Osteoblast (primary cell): Measurements from ENCODE around the gene SOBP. TPM values are rescaled to one million over a fixed set of nuclear protein-coding genes. Genes with fewer than 3 reads are reported as not detected.
A peak's percentile ranks its signal among the peaks of the same experiment; 100 is the strongest.

Source experiments
- DNase-seq: peaks from one replicate; pipeline ENCODE4 v3.0.0; 2011; ENCODE audit warnings: low spot score, mixed read lengths; ENCODE audit not compliant: insufficient read length; ENCODE audit errors: missing footprints
- H2AFZ ChIP-seq: 2 replicates; pipeline ENCODE4 v1.6.0; 2011; ENCODE audit warnings: mild to moderate bottlenecking, low read length
- H3K27ac ChIP-seq: 2 replicates; pipeline ENCODE4 v1.5.1; 2011; ENCODE audit warnings: mild to moderate bottlenecking, low read depth, low read length, moderate library complexity
- H3K27me3 ChIP-seq: 2 replicates; pipeline ENCODE4 v1.6.0; 2012; ENCODE audit warnings: mild to moderate bottlenecking, control low read depth, inconsistent platforms, low read length, moderate library complexity; ENCODE audit not compliant: insufficient read depth
- H3K36me3 ChIP-seq: 2 replicates; pipeline ENCODE4 v1.5.1; 2011; ENCODE audit warnings: mild to moderate bottlenecking, low read length, control low read depth, moderate library complexity; ENCODE audit not compliant: insufficient read depth
- H3K4me1 ChIP-seq: 2 replicates; pipeline ENCODE4 v1.5.1; 2011; ENCODE audit warnings: mild to moderate bottlenecking, low read length, control low read depth, moderate library complexity; ENCODE audit not compliant: insufficient read depth
- H3K4me2 ChIP-seq: 2 replicates; pipeline ENCODE4 v1.6.0; 2011; ENCODE audit warnings: mild to moderate bottlenecking, low read length; ENCODE audit not compliant: insufficient read depth
- H3K4me3 ChIP-seq: fragments of 200-600 bp; sonication (generic); 3 replicates; pipeline ENCODE4 v1.5.1; 2012; ENCODE audit warnings: mild to moderate bottlenecking, low read length, inconsistent platforms; ENCODE audit not compliant: insufficient read depth
- H3K79me2 ChIP-seq: 2 replicates; pipeline ENCODE4 v1.6.0; 2012; ENCODE audit warnings: mild to moderate bottlenecking, low read length, control low read depth, inconsistent platforms; ENCODE audit not compliant: insufficient read depth
- H3K9me3 ChIP-seq: 2 replicates; pipeline ENCODE4 v1.5.1; 2011; ENCODE audit warnings: low read depth, low read length, control low read depth
- H4K20me1 ChIP-seq: 2 replicates; pipeline ENCODE4 v1.6.0; 2012; ENCODE audit warnings: mild to moderate bottlenecking, low read length, control low read depth; ENCODE audit not compliant: insufficient read depth
- total RNA-seq: library from RNA; depleted of rRNA; stranded (reverse); fragments of >200 nt; gene quantifications from 2 replicates; pipeline ENCODE4 v1.2.3, GENCODE V29; 2012
- TF ChIP-seq, protein P1 (sequence below): IDR thresholded peaks from 2 replicates; pipeline ENCODE4 v1.5.1; 2011; ENCODE audit warnings: mild to moderate bottlenecking, low read depth, low read length, moderate library complexity; ENCODE audit errors: extremely low read depth

SOBP gene
- total RNA-seq, 1 donor = 3.6 TPM

DNA sequence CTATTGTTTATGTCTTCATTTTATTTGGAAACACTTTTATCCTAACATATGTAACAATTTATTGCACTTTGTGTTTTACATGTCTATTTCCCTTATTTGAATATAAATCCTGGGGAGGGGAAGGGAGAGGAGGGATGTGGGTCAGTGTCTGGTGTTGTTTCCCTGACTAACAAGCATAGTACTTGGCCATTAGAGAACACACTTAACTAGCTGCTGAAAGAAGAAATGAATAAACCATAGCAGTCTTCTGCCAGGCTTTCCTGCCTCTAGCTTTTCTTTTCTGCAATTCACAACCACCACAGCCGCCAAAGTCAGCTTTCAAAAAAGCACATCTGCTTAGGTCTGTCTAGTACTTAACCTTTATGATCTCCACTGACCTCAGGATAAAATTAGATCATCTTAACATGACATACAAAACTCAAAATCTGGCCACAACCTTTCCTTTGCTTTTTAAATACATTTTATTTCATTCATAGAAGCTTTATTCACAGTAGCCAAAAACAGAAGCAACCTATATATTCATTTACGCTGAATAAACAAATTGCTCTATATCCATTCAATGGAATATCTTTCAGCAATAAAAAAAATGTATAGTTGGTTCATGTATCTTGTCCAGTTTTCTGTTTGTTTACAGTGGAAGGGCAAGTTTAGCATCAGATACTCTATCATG is 46.8 kb upstream of the SOBP start:
- Histone ChIP-seq H3K79me2 (peaks cover 35% of the 10 kb centered on the region), H3K27ac (peak overlapping the region; percentile 79), H4K20me1 (no peaks in the 10 kb centered on the region), H2AFZ (peak overlapping the region; percentile 7), H3K4me1 (peaks cover 21% of the 10 kb centered on the region), H3K36me3 (no peaks in the 10 kb centered on the region), H3K27me3 (no peaks in the 10 kb centered on the region), H3K4me2 (peak overlapping the region; percentile 65), H3K4me3 (peak overlapping the region; percentile 22), H3K9me3 (peaks cover 9% of the 10 kb centered on the region)
- TF ChIP-seq, protein P1, sequence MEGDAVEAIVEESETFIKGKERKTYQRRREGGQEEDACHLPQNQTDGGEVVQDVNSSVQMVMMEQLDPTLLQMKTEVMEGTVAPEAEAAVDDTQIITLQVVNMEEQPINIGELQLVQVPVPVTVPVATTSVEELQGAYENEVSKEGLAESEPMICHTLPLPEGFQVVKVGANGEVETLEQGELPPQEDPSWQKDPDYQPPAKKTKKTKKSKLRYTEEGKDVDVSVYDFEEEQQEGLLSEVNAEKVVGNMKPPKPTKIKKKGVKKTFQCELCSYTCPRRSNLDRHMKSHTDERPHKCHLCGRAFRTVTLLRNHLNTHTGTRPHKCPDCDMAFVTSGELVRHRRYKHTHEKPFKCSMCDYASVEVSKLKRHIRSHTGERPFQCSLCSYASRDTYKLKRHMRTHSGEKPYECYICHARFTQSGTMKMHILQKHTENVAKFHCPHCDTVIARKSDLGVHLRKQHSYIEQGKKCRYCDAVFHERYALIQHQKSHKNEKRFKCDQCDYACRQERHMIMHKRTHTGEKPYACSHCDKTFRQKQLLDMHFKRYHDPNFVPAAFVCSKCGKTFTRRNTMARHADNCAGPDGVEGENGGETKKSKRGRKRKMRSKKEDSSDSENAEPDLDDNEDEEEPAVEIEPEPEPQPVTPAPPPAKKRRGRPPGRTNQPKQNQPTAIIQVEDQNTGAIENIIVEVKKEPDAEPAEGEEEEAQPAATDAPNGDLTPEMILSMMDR = no peak
- peak; percentile 58 for DNase-seq

DNA sequence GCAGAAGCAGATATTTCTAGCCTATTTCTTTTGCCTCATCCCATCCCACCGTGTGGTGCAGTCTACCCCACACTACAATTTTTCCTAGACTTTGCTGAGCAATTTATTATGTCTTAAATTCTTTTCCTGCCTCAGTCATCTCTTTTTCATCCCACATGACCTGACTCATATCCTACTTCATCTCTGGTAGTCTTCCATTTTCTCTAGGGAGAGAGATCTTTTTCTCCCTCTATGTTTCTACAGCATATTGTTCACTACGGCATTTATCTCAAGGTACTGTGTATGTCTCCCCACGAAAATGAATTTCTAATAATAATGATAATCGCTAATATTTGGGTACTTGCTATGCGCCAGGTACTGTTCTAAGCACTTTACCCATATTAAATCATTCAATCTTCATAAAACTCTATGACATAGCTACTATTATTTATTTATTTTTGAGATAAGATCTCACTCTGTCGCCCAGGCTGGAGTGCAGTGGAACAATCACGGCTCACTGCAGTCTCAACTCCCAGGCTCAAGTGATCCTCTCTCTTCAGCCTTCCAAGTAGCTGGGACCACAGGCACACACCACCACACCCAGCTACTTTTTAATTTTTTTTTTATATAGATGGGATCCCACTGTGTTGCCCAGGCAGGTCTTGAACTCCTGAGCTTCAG is 46.2 kb upstream of the SOBP start:
- H3K27ac ChIP-seq = peak overlapping the region; percentile 79
- H3K4me3 ChIP-seq = peak overlapping the region; percentile 22
- peaks cover 21% of the 10 kb centered on the region for H3K4me1 ChIP-seq
- H3K9me3 ChIP-seq = peaks cover 9% of the 10 kb centered on the region
- peaks cover 33% of the 10 kb centered on the region for H3K79me2 ChIP-seq
- TF ChIP-seq, protein P1 = no peak
- no peaks in the 10 kb centered on the region for H3K27me3 ChIP-seq
- H2AFZ ChIP-seq = peak overlapping the region; percentile 52
- peak; percentile 66 for DNase-seq
- H4K20me1 ChIP-seq = no peaks in the 10 kb centered on the region
- H3K4me2 ChIP-seq = peak overlapping the region; percentile 65
- H3K36me3 ChIP-seq = no peaks in the 10 kb centered on the region

DNA sequence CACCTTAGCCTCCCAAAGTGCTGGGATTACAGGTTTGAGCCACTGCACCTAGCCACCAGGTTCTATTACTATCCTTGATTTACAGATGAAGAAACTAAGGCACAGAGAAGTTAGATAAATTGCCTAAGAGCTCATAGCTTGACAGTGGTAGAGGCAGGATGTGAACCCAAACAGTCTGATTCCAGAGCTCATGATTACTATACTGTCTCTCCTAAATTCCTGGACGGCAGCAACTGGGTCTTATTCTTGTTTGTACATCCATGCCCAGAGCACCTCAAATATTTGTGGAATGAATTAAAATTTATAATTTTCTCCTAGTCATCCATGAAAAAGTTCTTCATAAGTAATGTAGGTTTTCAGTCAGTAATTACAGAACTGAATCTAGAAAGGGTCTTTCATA is 45.6 kb upstream of the SOBP start:
- Histone ChIP-seq H3K4me3 (peak overlapping the region; percentile 22), H2AFZ (peak overlapping the region; percentile 10), H3K4me1 (peaks cover 21% of the 10 kb centered on the region), H3K27me3 (no peaks in the 10 kb centered on the region), H3K9me3 (peaks cover 9% of the 10 kb centered on the region), H3K36me3 (no peaks in the 10 kb centered on the region), H4K20me1 (no peaks in the 10 kb centered on the region), H3K4me2 (peak overlapping the region; percentile 65), H3K27ac (peak overlapping the region; percentile 79), H3K79me2 (peaks cover 33% of the 10 kb centered on the region)
- no peak for DNase-seq
- TF ChIP-seq, protein P1 = no peak

DNA sequence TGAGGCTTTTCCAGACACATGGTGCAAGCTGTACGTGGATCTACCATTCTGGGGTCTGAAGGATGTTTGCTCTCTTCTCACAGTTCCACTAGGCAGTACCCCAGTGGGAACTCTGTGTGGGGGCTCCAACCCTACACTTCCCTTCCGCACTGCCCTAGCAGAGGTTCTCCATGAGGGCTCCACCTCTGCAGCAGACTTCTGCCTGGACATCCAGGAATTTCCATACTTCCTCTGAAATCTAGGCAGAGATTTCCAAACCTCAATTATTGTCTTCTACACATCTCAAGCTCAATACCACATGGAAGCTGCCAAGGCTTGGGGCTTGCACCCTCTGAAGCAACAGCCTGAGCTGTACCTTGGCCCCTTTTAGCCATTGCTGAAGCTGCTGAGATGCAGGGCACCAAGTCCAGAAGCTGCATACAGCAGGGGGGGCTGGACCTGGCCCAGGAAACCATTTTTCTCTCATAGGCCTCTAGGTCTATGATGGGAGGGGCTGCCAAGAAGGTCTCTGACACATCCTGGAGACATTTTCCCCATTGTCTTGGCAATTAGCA is 42.2 kb upstream of the SOBP start:
- TF ChIP-seq, protein P1 = no peak
- Histone ChIP-seq H3K36me3 (no peaks in the 10 kb centered on the region), H3K27ac (no peak overlapping the region), H3K27me3 (no peaks in the 10 kb centered on the region), H3K79me2 (peaks cover 11% of the 10 kb centered on the region), H3K9me3 (peaks cover 9% of the 10 kb centered on the region), H4K20me1 (no peaks in the 10 kb centered on the region), H3K4me2 (no peak overlapping the region), H2AFZ (no peak overlapping the region), H3K4me1 (peaks cover 16% of the 10 kb centered on the region), H3K4me3 (no peak overlapping the region)
- no peak for DNase-seq
